ENCODE measurements around the gene CYP27A1.

CYP27A1 gene

DNA sequence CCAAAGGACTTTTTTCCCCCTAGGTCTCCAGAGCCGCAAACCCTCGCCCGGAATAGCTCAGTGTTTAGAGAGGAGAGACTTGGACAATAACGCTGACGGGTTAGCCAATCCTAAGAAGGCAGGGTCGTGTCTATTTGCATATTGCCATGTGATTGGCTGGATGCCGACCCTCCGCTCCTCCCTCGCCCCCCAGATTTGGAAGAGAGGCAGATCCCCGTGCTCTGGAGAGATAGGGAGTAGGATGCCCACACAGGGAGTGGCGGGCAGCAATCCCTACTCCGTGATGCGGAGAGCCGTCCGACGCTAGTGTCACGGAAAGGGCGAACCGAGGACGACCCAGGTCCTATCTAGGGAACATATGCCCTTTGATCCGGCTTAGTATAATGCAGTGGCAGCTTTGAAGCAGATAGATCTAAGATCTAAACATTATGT lies 79.0 kb downstream of the CYP27A1 start:
- peak; percentile 85 to 91 for DNase-seq

- no peak for DNase-seq
Measured at GRCh38 chr2:218861645-218862318, 79.8 kb downstream of the CYP27A1 start.

DNA sequence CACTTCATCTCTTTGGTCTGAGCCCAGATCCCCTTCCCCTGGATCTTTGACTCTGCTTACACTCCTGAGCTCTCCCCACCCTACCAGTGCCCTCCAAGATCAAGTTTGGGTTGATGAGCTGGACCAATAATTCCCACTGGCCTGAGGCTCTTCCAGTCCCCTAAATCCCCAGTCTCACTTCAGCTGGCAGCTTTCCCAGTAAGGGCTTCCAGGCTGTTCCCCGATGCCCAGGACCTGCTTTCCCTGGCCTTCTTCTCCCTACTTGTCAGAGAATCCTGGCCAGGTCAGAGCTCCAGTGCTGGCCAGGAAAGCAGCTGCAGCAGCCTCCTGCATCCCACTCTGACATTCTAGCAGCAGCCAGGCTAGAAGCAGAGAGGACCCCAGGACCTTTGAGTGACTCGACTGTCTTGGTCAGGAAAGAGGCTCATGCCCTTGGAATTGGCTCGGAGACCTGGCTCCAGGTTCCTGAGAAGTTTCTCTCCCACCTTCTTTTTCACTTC lies 81.1 kb downstream of the CYP27A1 start:
- no peak for DNase-seq

Measured in NCI-H526 (cell line).